Coronary artery (tissue), 2 donors: ENCODE data around the gene ZNF768.
"Not testable (repeated sequence)": the region's sequence is repeated elsewhere in the genome, so short reads cannot be mapped to it uniquely, and the experiment has no call there.

Experiments
- DNase-seq: peaks from one replicate; pipeline ENCODE4 v3.0.0-alpha.2; 2017; ENCODE audit warnings: low spot score
- H3K27ac ChIP-seq, 2 donors: fragments of 200-600 bp; sonication (generic); one replicate each; pipeline ENCODE4 v1.5.1; 2016 to 2019
- H3K4me3 ChIP-seq: fragments of 200-600 bp; sonication (generic); 2 replicates; pipeline ENCODE4 v1.5.1; 2016; ENCODE audit warnings: mild to moderate bottlenecking, moderate library complexity
- CTCF ChIP-seq: fragments of 200-600 bp; sonication (generic); IDR thresholded peaks from one replicate; pipeline ENCODE4 v1.5.1; 2019; ENCODE audit warnings: antibody characterized with exemption

Gene ZNF768

GRCh38 chr16:30481381-30481780 is 45.0 kb downstream of the ZNF768 start:
- TF ChIP-seq CTCF = no peak
- DNase-seq = no peak
- Histone ChIP-seq H3K27ac (no peak overlapping the region), H3K4me3 (no peak overlapping the region)

GRCh38 chr16:30478766-30479478 is 47.4 kb downstream of the ZNF768 start:
- Histone ChIP-seq H3K27ac (no peak overlapping the region), H3K4me3 (no peak overlapping the region)
- DNase-seq = no peak
- TF ChIP-seq CTCF = no peak

- not testable (repeated sequence) for H3K4me3 ChIP-seq, DNase-seq, H3K27ac ChIP-seq
These were observed 48.6 kb downstream of the ZNF768 start for GRCh38 chr16:30477773-30478172.

- Histone ChIP-seq H3K27ac (no peak overlapping the region), H3K4me3 (no peak overlapping the region)
- no peak for DNase-seq
- TF ChIP-seq CTCF = no peak
These were observed 49.4 kb downstream of the ZNF768 start for GRCh38 chr16:30476991-30477390.

- DNase-seq = no peak
- Histone ChIP-seq H3K27ac (no peak overlapping the region), H3K4me3 (no peak overlapping the region)
- no peak for TF ChIP-seq CTCF
These were observed 51.7 kb downstream of the ZNF768 start for GRCh38 chr16:30474684-30475083.

- no peak for DNase-seq
- peak overlapping the region; percentile 20 for H3K4me3 ChIP-seq
- H3K27ac ChIP-seq = no peak overlapping the region
- TF ChIP-seq CTCF = no peak
These were observed 52.3 kb downstream of the ZNF768 start for GRCh38 chr16:30474074-30474452.
